HG02981 (cell line): ENCODE measurements around the gene TGFBR2.

Experiments used
- ATAC-seq: cut with Tn5 transposase; IDR thresholded peaks from one replicate; pipeline ENCODE4 v1.9.1; 2021; ENCODE audit warnings: mild to moderate bottlenecking, moderate library complexity; ENCODE audit not compliant: unreplicated experiment

Gene TGFBR2

DNA sequence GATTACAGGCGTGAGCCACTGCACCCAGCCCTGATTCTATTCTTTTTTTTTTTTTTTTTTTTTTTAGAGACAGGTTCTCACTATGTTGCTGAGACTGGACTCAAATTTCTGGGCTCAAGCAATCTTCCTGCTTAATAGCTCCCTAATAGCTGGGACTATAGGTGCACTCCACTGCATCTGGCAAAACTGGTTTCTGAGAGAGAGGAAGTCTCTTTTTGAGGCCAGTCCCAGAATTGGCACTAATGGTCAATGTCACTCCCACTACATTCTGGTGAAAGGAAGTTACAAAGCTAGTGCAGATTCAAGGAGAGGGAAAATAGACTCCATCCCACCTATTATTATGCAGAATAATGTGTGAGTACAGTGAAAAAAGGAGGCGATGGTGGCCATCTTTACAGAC lies 5.8 kb upstream of the TGFBR2 start:
- ATAC-seq: no peak

DNA sequence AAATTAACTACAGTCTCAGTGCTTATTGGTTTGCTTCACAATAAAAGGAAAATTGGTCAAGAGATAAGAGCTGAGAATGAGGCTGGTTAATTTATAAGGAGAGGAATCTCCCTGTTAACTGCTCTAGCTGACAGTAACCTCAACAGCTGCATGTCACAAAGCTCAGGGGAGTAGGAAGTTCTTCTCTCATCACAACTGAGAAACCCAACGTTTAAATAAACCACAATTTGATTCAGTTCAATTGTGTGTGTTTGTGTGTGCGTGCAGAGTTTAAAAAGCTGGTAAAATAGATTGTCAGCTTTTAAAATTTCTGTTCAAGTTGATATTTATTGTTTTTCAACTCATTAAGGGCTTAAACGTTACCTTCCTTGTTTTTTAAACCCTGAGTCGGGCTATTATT lies 3.5 kb upstream of the TGFBR2 start:
- ATAC-seq: no peak

DNA sequence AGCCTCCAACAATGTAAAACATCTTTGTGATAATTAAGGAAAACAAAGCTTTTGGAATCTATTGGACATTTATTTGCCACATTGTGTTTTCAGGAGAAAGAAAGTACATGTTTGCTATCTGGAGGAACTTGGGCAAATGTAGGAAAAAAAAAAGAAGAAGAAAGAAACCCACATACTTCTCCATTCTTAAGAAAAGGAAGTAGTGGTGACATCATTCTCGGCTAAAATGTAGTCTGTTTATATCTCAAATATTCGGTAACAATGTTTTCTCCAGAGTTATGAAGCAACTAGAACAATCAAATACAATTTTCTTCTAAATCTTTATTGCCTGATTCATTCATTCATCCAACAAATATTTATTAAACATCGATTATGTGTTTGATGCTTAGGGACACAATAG lies 2.3 kb upstream of the TGFBR2 start:
- no peak for ATAC-seq

DNA sequence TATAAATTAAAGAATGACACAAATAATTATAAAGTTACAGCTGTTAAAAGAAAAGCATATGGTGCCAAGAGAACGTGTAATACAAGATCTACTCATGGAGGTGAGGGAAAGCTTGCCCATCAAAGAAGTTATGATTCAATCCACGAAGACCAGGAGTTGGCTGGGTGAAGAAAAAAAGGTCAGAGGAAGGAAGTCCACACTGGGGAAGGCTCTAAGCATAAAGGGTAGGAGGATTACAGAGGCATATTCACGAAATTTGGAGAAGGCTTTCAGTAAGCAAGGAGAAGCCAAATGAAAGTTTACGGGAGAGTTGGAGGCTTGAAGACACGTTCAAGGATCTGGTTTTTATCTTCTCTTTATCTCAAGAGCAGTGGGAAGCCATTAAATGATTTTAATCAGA lies 1.8 kb upstream of the TGFBR2 start:
- no peak for ATAC-seq

DNA sequence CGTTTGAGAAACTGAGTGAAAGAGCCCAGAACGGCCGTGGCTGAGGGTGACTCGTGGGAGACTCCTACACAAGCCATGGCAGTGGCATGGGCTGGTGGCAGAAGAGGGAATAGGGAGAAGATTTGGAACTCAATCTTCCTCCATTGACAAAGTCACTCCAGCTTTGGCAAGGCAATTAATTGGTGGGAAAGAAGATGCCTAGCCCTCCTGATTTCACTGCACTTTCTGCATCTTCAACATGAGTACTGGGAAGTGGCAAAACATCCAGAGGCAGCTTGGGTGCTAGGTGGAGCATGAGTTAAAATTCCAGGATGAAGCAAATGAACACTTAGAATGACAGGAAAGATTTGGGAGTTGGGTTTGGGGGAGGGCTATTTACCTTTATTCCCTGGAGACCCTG lies 1.4 kb upstream of the TGFBR2 start:
- ATAC-seq: no peak

DNA sequence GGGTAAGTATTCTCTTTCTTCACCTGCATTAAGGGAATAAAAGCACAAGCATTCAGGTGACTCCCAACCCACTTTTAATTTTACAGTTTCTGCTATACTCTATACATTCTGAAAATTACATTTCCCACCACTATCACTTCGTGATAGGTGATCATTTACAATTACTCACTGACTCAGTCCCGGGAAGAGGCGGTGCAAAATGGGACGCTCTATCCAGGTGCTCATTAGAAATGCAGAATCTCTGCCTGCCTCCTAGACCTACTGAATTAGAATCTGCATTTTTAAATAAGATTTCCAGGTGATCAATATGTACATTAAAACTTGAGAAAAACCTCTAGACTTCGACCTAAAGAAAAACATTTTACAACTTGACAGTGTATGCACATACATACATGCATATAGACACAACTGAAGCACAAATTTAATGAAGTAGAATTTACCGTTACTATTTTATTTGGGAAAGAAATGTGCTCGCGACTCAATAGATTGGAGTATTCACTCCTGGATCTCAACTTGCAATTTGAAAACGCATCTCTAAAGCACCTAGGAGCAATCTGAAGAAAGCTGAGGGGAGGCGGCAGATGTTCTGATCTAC lies 598 bp upstream of the TGFBR2 start:
- no peak for ATAC-seq

DNA sequence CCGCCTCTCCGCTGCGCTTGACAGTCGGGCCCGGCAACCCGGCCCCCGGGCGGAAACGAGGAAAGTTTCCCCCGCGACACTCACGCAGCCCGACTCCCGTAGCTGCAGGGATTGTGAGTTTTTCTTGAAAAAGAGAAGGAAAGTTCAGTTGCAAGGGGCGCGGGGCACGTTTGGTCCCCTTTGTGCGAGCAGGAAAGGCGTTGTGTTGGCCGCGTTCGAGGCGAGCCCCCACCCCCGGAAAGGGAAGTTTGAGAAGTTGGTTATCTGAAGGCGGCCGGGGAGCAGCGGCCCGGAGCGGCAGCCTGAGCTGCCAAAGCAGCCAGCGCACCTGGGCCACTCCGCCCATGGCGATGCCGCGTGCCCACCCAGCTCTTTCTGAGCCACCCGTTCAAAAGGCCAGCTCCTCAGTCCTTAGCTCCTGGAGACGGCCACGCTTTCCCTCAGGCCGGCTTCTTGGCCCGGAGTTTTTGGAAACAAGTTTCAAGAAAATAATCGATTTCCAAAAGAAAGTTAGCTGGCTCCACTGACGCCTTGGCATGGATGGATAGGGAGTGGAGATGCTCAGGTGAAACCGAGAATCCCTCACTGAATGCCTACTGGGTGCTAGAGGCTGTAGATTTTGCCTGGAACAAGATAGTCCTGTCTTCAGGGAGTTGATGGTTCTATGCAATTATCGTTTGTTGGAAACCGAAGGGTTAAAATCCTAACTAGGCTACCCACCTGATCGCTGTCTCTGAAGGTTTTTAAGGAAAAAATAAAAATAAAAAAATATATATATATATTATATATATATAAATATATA lies 832 bp downstream of the TGFBR2 start:
- ATAC-seq: peak; percentile 47

DNA sequence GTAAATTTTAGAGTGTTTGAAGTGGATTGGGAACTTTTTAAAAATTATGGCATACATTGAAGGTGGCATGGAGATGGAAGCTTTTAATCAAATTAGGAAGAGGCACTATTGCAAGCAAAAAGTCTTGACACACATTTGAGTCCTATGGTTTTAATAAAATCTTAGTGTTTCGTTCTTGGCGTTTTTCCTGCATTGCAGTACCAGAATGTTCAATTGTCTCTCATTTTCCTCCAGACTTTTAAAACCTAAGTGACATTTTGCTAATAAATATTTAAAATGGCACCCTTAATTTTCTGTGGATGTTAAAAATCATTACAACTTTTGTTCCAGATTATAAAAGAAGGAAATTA lies 2.2 kb downstream of the TGFBR2 start:
- ATAC-seq: no peak

DNA sequence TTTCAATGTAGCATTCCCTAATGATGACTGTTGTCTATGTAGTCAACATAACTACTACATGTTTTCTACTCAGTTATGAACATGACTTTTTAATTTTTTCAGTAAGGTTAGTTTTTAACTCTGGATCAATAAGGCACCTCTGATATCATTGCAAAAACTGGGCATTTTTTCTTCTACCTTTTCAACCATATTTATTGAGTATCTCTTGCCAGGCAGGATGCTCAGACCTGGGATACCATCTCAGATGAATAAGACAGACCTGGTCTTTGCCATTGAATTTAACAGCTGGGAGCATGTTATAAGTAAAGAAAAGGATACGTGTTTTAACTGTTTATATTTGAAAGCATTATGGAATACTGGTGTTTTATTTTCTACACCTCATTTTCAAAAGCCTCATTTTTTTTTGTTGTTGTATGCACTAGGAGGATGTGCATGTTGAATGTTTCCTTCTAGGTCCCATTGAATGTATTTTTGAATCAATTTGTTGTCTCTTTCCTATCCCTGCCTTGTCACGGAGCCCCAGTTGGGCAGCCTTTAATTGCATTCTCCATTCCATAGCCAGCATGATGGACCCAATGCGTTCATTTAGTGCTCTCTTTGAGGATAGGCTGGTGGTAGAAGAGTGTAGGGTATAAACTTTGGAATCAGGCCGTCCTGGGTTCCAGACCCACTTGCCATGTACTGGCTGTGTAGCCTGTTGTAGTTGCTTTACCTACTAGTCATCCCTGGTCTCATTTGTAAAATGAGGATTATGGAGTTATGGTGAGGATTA lies 3.7 kb downstream of the TGFBR2 start:
- ATAC-seq: no peak

DNA sequence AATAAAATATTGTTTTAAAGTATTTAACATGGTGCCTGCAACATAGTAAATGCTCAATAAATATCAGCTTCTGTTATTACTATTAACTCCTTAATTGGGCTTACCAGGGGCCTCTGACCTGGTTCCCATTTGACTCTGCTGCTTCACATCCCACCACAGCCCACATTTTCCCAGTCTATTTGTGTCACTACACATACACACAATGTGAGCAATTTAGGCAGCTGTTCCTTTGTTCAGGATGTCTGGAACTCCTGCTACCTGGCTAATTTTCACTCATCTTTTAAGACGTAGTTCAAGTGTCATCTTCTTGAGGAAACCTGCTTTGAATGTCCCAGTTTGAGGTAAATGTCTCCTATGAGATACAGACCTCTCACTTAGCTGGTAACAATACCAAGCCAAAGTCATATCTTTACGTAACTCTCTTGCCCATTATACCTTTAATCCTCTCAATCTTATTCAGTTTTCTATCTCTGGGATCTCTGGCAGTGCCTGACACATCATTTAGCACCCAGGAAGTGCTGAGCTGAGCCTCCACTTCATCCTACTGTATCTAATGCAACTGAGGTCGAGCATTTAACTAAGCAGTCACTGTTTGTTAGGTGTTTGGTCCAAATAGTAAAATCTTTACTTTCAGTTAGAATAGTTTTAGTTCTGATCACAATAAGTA lies 4.4 kb downstream of the TGFBR2 start:
- ATAC-seq: no peak

DNA sequence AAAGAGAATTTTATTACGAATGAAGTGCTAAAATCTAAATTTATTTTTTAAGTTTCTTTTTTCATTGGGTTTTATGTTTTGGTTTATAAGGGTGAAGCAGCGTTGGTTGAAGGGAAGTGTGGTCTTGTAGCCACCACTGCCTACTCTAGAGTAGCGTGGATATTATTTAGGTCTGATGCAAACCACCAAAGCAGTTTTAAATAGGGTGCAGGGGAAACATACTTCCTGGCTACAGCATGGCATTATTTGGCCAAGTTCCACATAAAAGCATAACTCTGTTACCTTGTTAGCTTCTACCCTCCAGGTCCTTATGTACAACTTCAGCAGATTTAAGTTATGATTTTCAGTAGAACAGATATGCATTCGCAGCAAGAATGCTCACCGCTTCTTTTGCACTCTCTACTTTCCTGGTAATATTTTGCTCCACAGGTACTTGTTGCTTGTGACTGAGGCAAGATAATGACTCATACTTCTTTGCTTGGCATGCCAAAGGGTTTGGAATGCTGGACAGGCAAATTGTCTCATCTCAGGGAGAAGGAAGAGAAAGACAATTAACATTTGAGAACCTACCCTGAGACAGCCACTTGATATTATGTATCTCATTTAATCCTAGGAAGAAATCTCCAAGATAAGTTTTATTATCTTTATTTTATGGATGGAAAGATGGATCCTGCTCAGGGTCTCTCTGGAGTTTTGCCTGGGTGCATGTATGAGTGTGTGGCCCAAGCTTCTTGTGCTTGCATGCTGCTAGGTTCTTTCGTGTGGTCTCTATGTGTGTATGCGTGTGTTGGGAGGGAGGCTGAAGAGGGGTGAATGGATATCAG lies 5.4 kb downstream of the TGFBR2 start:
- ATAC-seq: no peak

DNA sequence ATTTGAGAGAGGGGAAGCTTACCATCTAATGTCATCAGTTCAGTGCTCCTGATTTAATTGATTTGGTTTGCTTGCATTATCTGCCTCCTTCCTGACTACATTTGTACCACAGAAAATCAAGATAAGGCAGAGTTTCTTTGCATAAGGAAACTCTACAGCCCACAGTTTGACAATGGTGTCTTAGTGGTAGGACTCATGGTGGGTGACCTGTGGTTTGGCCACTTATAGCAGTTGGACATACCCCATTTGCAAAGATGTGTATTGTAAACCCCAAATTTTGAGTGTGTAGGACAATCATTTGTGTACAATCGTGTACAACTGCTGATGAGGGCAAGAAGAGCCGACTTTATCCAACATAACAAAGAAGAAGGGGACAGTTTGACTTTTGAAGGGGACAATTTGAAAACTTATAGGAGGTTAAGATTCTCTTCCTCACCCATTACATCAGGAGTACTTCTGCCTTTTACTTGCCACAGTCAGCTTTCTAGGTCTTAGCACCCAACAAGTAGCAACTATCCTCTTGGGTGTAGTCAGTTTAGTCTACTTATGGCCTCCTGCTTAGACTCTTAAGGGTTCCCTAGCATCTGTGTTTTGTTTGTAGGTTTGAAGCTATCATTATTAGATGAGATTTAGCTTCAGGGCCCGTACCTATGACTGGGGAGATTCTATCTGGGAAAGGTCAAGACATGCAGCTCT lies 6.2 kb downstream of the TGFBR2 start:
- ATAC-seq: no peak

DNA sequence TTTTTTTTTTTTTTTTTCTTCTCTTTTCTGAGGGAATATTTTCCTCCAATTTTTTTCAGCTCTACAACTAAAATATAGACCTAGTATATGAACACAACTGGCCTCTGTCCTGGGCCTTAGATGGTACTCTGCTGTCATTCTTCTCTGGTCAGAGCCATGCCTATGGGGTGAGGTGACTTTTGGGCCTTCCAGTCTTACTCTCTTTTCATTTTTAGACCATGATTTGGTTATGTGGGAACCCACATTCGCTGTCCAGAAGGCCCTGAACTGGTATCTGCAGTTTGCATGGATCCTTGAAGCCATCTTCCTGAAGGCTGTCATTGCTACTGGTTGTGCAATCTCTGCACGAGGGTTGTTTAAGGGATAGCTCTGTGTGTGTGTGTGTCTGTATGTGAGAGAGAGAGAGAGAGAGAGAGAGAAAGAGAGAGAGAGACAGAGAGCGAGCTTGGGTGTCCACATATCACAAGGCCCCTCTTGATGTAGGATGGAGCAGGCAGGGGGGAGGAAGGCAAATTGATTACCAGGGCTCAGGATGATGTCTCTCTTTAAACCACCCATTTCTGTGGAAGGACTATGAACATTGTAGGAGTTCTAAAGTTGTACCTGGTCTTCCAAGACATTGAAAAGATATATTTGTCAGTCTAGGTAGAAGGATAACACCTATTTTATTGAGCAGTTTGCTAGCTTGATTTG lies 6.9 kb downstream of the TGFBR2 start:
- ATAC-seq: no peak

DNA sequence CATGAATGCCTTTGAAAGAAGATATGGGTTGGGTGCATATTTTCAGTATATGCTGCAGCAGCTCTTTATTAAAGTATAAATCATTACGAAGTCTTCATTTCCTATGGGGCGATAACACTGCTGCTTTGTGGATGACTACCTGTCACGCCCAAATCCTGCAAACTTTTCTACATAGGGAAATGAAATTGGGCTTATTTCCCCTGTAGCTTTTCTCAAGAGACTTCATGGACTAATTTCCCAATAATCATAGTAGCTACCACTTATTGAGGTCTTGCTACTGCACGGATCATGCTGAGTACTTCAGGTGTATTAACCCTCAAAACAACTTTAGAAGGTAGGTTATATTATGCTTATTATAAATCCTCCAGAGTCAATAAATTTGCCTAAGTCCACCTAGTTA lies 8.0 kb downstream of the TGFBR2 start:
- ATAC-seq: no peak

DNA sequence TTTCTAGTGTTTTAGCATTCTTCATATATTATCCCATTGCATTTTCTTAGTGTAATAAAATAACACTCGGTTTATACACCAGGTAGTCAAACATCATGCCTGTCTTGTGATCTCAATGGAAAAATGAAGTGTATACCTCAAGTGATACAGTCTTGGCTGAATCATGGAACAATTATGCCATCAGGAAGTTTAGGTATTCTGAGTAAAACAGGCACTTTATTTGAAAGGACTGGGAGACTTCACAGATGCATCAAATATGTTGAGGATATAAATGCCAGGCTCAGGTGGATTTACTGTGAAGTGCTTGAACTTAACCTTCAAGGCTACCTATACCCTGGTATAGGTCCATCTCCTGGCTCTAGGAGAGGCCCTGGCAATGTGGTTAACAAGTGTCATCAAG lies 8.5 kb downstream of the TGFBR2 start:
- ATAC-seq: no peak

DNA sequence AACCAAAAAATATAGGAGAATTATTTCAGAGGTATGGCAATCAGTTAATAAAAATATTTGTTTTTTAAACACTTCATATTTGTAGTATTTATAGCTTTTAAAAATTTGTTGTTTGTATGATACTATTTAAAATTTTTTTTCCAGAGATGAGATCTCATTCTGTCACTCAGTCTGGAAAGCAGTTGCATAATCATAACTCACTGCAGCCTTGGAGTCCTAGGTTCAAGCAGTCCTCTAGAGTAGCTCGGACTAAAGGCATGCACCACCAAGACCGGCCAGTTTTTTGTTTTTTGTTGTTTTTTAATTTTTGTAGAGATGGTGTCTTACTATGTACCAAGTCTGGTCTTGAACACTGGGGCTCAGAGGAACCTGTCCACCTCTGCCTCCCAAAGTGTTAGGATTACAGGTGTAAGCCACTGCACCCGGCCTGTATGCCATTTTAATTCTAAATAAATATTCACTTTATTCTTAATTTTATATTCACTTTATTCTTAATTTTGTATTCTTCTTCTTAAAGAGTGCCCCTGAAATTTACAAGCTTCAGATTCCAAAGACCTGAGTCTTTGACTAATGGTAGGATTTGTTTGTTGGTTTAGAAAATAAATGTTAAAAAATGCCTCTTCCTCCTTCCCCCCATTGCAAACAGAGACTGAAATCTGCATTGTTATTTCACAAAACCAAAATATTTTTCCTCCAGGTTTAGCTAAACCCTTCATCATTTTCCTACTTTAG lies 9.4 kb downstream of the TGFBR2 start:
- ATAC-seq: no peak

DNA sequence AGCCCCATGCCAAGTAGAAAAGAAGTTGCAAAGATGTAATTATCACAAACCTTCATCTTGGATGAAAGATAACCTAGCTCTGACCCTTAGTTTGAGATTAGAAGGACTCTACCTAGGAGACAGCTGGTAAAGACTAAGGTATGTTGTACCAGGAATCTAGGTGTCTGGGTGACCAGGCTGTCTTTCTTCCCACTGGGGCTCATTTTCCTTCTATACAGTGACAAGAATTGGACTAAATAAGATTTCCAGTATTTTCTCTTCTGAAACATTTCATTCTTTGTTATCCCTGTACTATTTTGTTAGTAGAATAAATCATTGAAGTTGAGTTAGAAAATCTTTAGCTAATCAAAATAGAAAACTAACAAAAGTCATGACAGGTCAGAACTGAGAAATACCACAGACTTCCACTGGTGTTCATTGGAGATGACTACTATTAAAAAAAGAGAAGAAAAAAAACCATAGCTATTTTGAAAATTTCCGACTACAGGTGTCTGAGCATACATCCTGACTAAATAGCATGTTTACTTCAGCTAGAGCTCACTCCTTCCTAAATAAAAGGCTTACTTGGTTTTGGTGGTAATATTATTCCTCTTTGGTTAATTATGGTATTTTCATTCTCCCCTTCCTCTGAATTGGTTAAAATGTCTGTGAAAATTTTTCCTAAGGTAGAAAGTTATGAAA lies 10.1 kb downstream of the TGFBR2 start:
- no peak for ATAC-seq

DNA sequence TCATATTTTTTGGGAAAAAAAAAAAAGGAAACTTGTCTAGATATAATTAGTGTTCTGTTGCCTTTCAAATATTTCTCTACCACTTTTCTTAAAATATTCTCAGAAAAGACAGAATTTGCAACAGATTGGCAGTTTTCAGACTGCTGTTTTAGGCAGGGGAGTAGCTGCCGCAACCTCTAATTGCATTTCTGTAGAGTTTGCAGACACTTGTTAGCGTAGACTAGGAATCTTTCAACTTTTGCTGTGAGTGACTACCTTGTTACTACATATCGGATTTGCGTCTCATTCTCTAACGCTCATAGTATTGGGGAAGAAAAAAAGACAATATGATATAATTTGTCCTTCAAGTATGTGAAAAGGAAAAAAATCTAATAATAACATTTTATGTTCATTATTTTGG lies 10.7 kb downstream of the TGFBR2 start:
- ATAC-seq: no peak
